H9 (cell line): ENCODE data around the gene SCAP. TPM values are rescaled to one million over a fixed set of nuclear protein-coding genes. Genes with fewer than 3 reads are reported as not detected.

ENCODE experiments used
- DNase-seq: peaks from one replicate; pipeline ENCODE4 v3.0.0-alpha.2; 2017
- H2AFZ ChIP-seq: one replicate; pipeline ENCODE4 v1.6.1; 2013; ENCODE audit warnings: mild to moderate bottlenecking, low read length, control low read depth, moderate library complexity
- H2AK5ac ChIP-seq: 2 replicates; pipeline ENCODE4 v1.6.1; 2013; ENCODE audit warnings: low read length, control low read depth, mixed read lengths; ENCODE audit not compliant: insufficient read length
- H2BK120ac ChIP-seq: one replicate; pipeline ENCODE4 v1.6.1; 2013; ENCODE audit warnings: low read depth, mild to moderate bottlenecking, low read length, control low read depth, inconsistent platforms; ENCODE audit not compliant: poor library complexity, severe bottlenecking
- H2BK12ac ChIP-seq: 2 replicates; pipeline ENCODE4 v1.6.1; 2013; ENCODE audit warnings: low read length, control low read depth, mixed read lengths, low read depth; ENCODE audit not compliant: insufficient read length
- H2BK15ac ChIP-seq: 2 replicates; pipeline ENCODE4 v1.6.1; 2013; ENCODE audit warnings: low read depth, low read length, control low read depth
- H2BK20ac ChIP-seq: one replicate; pipeline ENCODE4 v1.6.1; 2013; ENCODE audit warnings: low read depth, mild to moderate bottlenecking, low read length, control low read depth, inconsistent platforms; ENCODE audit not compliant: poor library complexity, severe bottlenecking
- H2BK5ac ChIP-seq: 2 replicates; pipeline ENCODE4 v1.6.1; 2013; ENCODE audit warnings: low read length, control low read depth, mixed read lengths; ENCODE audit not compliant: insufficient read length
- H3K14ac ChIP-seq: 2 replicates; pipeline ENCODE4 v1.6.1; 2013; ENCODE audit warnings: low read length, control low read depth; ENCODE audit not compliant: insufficient read depth
- H3K18ac ChIP-seq: 2 replicates; pipeline ENCODE4 v1.6.1; 2013; ENCODE audit warnings: low read depth, mild to moderate bottlenecking, mixed read lengths, low read length, control low read depth; ENCODE audit not compliant: insufficient read length
- H3K23ac ChIP-seq: 2 replicates; pipeline ENCODE4 v1.6.1; 2013; ENCODE audit warnings: low read length, control low read depth, mixed read lengths, low read depth; ENCODE audit not compliant: insufficient read length
- H3K23me2 ChIP-seq: 2 replicates; pipeline ENCODE4 v1.6.1; 2013; ENCODE audit warnings: low read depth, mild to moderate bottlenecking, mixed read lengths, low read length, control low read depth; ENCODE audit not compliant: insufficient read length, poor library complexity, severe bottlenecking
- H3K27ac ChIP-seq: 2 replicates; pipeline ENCODE4 v1.5.1; 2013; ENCODE audit warnings: low read length, control low read depth, mixed read lengths, low read depth; ENCODE audit not compliant: insufficient read length
- H3K27me3 ChIP-seq: 2 replicates; pipeline ENCODE4 v1.6.1; 2013; ENCODE audit warnings: low read length, control low read depth, inconsistent platforms; ENCODE audit not compliant: insufficient read depth
- H3K4ac ChIP-seq: 2 replicates; pipeline ENCODE4 v1.6.1; 2013; ENCODE audit warnings: low read depth, mild to moderate bottlenecking, control low read depth, inconsistent platforms, low read length, moderate library complexity
- H3K4me1 ChIP-seq: 2 replicates; pipeline ENCODE4 v1.6.1; 2013; ENCODE audit warnings: low read length, control low read depth, inconsistent platforms; ENCODE audit not compliant: insufficient read depth
- H3K4me2 ChIP-seq: 2 replicates; pipeline ENCODE4 v1.6.1; 2013; ENCODE audit warnings: low read length, control low read depth, mixed read lengths; ENCODE audit not compliant: insufficient read length, insufficient read depth
- H3K56ac ChIP-seq: 2 replicates; pipeline ENCODE4 v1.6.1; 2013; ENCODE audit warnings: low read depth, mild to moderate bottlenecking, mixed read lengths, low read length, control low read depth; ENCODE audit not compliant: insufficient read length
- H3K79me1 ChIP-seq: 2 replicates; pipeline ENCODE4 v1.6.1; 2013; ENCODE audit warnings: low read depth, mild to moderate bottlenecking, moderate library complexity, low read length, control low read depth, inconsistent platforms; ENCODE audit not compliant: insufficient read depth, poor library complexity, severe bottlenecking
- H3K79me2 ChIP-seq: 2 replicates; pipeline ENCODE4 v1.6.1; 2013; ENCODE audit warnings: low read length, control low read depth, inconsistent platforms; ENCODE audit not compliant: insufficient read depth
- H3K9ac ChIP-seq: 2 replicates; pipeline ENCODE4 v1.6.1; 2013; ENCODE audit warnings: low read length, control low read depth, mixed read lengths; ENCODE audit not compliant: insufficient read length; ENCODE audit errors: extremely low read depth
- H3K9me3 ChIP-seq: one replicate; pipeline ENCODE4 v1.6.1; 2013; ENCODE audit warnings: low read depth, low read length, inconsistent platforms; ENCODE audit not compliant: control insufficient read depth
- H3T11ph ChIP-seq: one replicate; pipeline ENCODE4 v1.6.1; 2013; ENCODE audit warnings: mild to moderate bottlenecking, low read length, control low read depth, inconsistent platforms
- H4K20me1 ChIP-seq: one replicate; pipeline ENCODE4 v1.6.1; 2013; ENCODE audit not compliant: control insufficient read depth, insufficient read length, insufficient read depth
- H4K5ac ChIP-seq: 2 replicates; pipeline ENCODE4 v1.6.1; 2013; ENCODE audit warnings: low read depth, mild to moderate bottlenecking, mixed read lengths, low read length, control low read depth; ENCODE audit not compliant: insufficient read length
- H4K8ac ChIP-seq: replicated peaks from 2 replicates; pipeline ENCODE4 v1.6.1; 2013; ENCODE audit warnings: low read length, control low read depth, mixed read lengths, low read depth; ENCODE audit not compliant: insufficient read length
- H4K91ac ChIP-seq: 2 replicates; pipeline ENCODE4 v1.6.1; 2013; ENCODE audit warnings: low read depth, mild to moderate bottlenecking, moderate library complexity, mixed read lengths, low read length, control low read depth; ENCODE audit not compliant: insufficient read length
- H3K27ac Mint-ChIP-seq, 3 experiments: 2 replicates in 2 of 3; 3 replicates in 1 of 3; pipeline ENCODE4 v1.8.0; 2020 to 2021; ENCODE audit warnings: mixed read lengths in 3 of 3, mild to moderate bottlenecking in 1 of 3, moderate library complexity in 1 of 3
- H3K27me3 Mint-ChIP-seq: 2 replicates; pipeline ENCODE4 v1.8.0; 2021; ENCODE audit warnings: low read depth, mild to moderate bottlenecking, moderate library complexity, mixed read lengths
- H3K36me3 Mint-ChIP-seq, 3 experiments: 2 replicates in 2 of 3; 3 replicates in 1 of 3; pipeline ENCODE4 v1.8.0; 2020 to 2021; ENCODE audit warnings: low read depth in 3 of 3, mixed read lengths in 3 of 3; ENCODE audit not compliant: insufficient read depth in 1 of 3
- H3K4me1 Mint-ChIP-seq, 2 experiments: 2 replicates each; pipeline ENCODE4 v1.8.0; 2020; ENCODE audit warnings: mixed read lengths in 2 of 2
- H3K4me3 Mint-ChIP-seq, 2 experiments: 2 replicates in 1 of 2; 3 replicates in 1 of 2; pipeline ENCODE4 v1.8.0; 2020 to 2021; ENCODE audit warnings: mild to moderate bottlenecking in 2 of 2, mixed read lengths in 2 of 2, moderate library complexity in 1 of 2
- H3K9me3 Mint-ChIP-seq, 2 experiments: 2 replicates in 1 of 2; 3 replicates in 1 of 2; pipeline ENCODE4 v1.8.0; 2020; ENCODE audit warnings: mild to moderate bottlenecking in 2 of 2, mixed read lengths in 2 of 2, moderate library complexity in 1 of 2
- WGBS: extraction: QIAGEN DNeasy Blood & Tissue Kit; methylation state at CpG from one replicate; pipeline ENCODE4 v1.1.7; 2013; ENCODE audit warnings: missing lambda C conversion rate, low lambda C conversion rate, mixed read lengths; ENCODE audit not compliant: insufficient read length; ENCODE audit errors: extremely low coverage; 5-methylcytosine and 5-hydroxymethylcytosine counted together
- total RNA-seq: library from RNA; stranded (reverse); gene quantifications from 2 replicates; pipeline ENCODE4 v1.2.1, GENCODE V29; 2021
- TF ChIP-seq, protein P1 (sequence below): fragments of 200-600 bp; sonication (generic); conservative IDR thresholded peaks from 3 replicates; pipeline ENCODE4 v1.8.0; 2021; ENCODE audit warnings: antibody characterized with exemption, mild to moderate bottlenecking

Gene SCAP
- total RNA-seq, 1 experiment from 2014 or later, result 104 TPM

DNA sequence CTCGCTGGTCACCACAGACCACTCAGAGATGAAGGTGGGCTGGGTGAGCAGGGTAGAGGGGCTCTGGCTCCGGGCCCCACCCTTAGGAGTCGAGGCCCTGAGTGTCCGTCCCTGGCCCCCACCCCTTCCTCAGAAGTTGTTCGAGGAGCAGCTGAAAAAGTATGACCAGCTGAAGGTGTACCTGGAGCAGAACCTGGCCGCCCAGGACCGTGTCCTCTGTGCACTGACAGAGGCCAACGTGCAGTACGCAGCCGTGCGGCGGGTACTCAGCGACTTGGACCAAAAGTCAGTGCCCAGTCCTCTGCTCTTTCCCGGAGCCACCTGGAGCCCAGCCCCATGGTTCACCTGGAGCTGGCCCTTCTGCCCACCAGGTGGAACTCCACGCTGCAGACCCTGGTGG, 66.5 kb downstream of the SCAP start:
- Histone ChIP-seq H2AK5ac (no peak overlapping the region), H3K27ac (no peak overlapping the region), H4K20me1 (no peaks in the 10 kb centered on the region), H3K79me1 (no peaks in the 10 kb centered on the region), H2BK120ac (no peak overlapping the region), H3K9ac (no peak overlapping the region), H3K27me3 (no peaks in the 10 kb centered on the region), H3K9me3 (no peaks in the 10 kb centered on the region), H2BK5ac (no peak overlapping the region), H3K23me2 (no peaks in the 10 kb centered on the region), H2BK15ac (no peak overlapping the region), H3T11ph (no peak overlapping the region), H3K56ac (no peak overlapping the region), H2BK20ac (no peak overlapping the region), H3K4me1 (no peaks in the 10 kb centered on the region), H4K8ac (no peak overlapping the region), H2AFZ (no peak overlapping the region), H3K23ac (no peak overlapping the region), H3K14ac (no peak overlapping the region), H2BK12ac (no peak overlapping the region), H3K4me2 (no peak overlapping the region), H4K91ac (no peak overlapping the region), H3K4ac (no peak overlapping the region), H4K5ac (no peak overlapping the region), H3K79me2 (no peaks in the 10 kb centered on the region), H3K18ac (no peak overlapping the region)
- Mint-ChIP-seq H3K27ac (no peak overlapping the region), H3K36me3 (peaks cover 21 to 53% (median 45%) of the 10 kb centered on the region in 3 experiments), H3K27me3 (no peaks in the 10 kb centered on the region; the same call in 1 of the 2 replicates), H3K4me1 (no peaks in the 10 kb centered on the region), H3K9me3 (no peaks in the 10 kb centered on the region), H3K4me3 (no peak overlapping the region)
- TF ChIP-seq, protein P1, sequence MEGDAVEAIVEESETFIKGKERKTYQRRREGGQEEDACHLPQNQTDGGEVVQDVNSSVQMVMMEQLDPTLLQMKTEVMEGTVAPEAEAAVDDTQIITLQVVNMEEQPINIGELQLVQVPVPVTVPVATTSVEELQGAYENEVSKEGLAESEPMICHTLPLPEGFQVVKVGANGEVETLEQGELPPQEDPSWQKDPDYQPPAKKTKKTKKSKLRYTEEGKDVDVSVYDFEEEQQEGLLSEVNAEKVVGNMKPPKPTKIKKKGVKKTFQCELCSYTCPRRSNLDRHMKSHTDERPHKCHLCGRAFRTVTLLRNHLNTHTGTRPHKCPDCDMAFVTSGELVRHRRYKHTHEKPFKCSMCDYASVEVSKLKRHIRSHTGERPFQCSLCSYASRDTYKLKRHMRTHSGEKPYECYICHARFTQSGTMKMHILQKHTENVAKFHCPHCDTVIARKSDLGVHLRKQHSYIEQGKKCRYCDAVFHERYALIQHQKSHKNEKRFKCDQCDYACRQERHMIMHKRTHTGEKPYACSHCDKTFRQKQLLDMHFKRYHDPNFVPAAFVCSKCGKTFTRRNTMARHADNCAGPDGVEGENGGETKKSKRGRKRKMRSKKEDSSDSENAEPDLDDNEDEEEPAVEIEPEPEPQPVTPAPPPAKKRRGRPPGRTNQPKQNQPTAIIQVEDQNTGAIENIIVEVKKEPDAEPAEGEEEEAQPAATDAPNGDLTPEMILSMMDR, result no peak
- DNase-seq, result no peak
- no CpG with 5 or more reads among the region's 15 CpGs for WGBS
